Stomach (tissue), 4 donors: ENCODE measurements around the gene PTPRD.

Experiments
- CTCF ChIP-seq, 7 experiments: fragments of 450-650 bp in 4 of 7; fragments of 200-600 bp in 3 of 7; sonication (generic) in 3 of 7; IDR thresholded peaks; one replicate each; pipeline ENCODE4 v1.5.1; 2016 to 2019; ENCODE audit warnings: antibody characterized with exemption in 7 of 7, control low read depth in 2 of 7, mild to moderate bottlenecking in 1 of 7
- EP300 ChIP-seq: sonication (generic); formaldehyde crosslinking; IDR thresholded peaks from one replicate; pipeline ENCODE4 v1.6.1; 2017; ENCODE audit warnings: antibody characterized with exemption
- POLR2AphosphoS5 ChIP-seq, 3 donors: sonication (generic); formaldehyde crosslinking; IDR thresholded peaks; one replicate each; pipeline ENCODE4 v1.6.1; 2016; ENCODE audit warnings: antibody characterized with exemption in 3 of 3

GRCh38 chr9:8730618-8731017 is 1882.2 kb downstream of the PTPRD start:
- TF ChIP-seq CTCF (IDR thresholded peaks at IDR 0.05) (no peak), EP300 (no peak), POLR2AphosphoS5 (IDR thresholded peaks at IDR 0.05) (no peak)
